GM18861 (cell line): ENCODE measurements around the gene GH2.
"Not testable (repeated sequence)": the region's sequence is repeated elsewhere in the genome, so short reads cannot be mapped to it uniquely, and the experiment has no call there.

Experiments used
- ATAC-seq: cut with Tn5 transposase; IDR thresholded peaks from one replicate; pipeline ENCODE4 v1.9.1; 2021; ENCODE audit not compliant: unreplicated experiment

The GH2 gene

GRCh38 chr17:63911657-63912100 is 29.9 kb upstream of the GH2 start:
- no peak for ATAC-seq

- ATAC-seq = no peak
These were observed 29.4 kb upstream of the GH2 start, which contains the start of gene CSHL1 for GRCh38 chr17:63911041-63911635. Gene CSHL1 (minus strand): TSS chr17:63911258. CDS start chr17:63911196, 62 bp downstream.

GRCh38 chr17:63910096-63910495 is 28.4 kb upstream of the GH2 start:
- no peak for ATAC-seq

GRCh38 chr17:63909586-63909985 is 27.8 kb upstream of the GH2 start:
- ATAC-seq = not testable (repeated sequence)

- not testable (repeated sequence) for ATAC-seq
These were observed 25.5 kb upstream of the GH2 start for GRCh38 chr17:63907161-63907778.

- not testable (repeated sequence) for ATAC-seq
These were observed 23.1 kb upstream of the GH2 start for GRCh38 chr17:63904796-63905195.

GRCh38 chr17:63903787-63904201 is 22.1 kb upstream of the GH2 start:
- not testable (repeated sequence) for ATAC-seq

GRCh38 chr17:63901971-63902370 is 20.2 kb upstream of the GH2 start:
- not testable (repeated sequence) for ATAC-seq

GRCh38 chr17:63898899-63899798 is 17.4 kb upstream of the GH2 start:
- not testable (repeated sequence) for ATAC-seq

GRCh38 chr17:63896524-63897354 is 15.0 kb upstream of the GH2 start, which contains the start of gene CSH1:
Gene CSH1 (minus strand): TSS chr17:63896574. CDS start chr17:63896511, 63 bp downstream.
- not testable (repeated sequence) for ATAC-seq

- ATAC-seq = not testable (repeated sequence)
These were observed 13.1 kb upstream of the GH2 start for GRCh38 chr17:63894821-63895220.

- not testable (repeated sequence) for ATAC-seq
These were observed 12.3 kb upstream of the GH2 start for GRCh38 chr17:63894021-63894420.

GRCh38 chr17:63892316-63893037 is 10.7 kb upstream of the GH2 start:
- ATAC-seq = not testable (repeated sequence)

GRCh38 chr17:63889026-63889848 is 7.5 kb upstream of the GH2 start:
- ATAC-seq = not testable (repeated sequence)

- ATAC-seq = not testable (repeated sequence)
These were observed 3.4 kb upstream of the GH2 start for GRCh38 chr17:63885119-63885518.

- not testable (repeated sequence) for ATAC-seq
These were observed 932 bp upstream of the GH2 start for GRCh38 chr17:63882626-63883126.

- not testable (repeated sequence) for ATAC-seq
These were observed 407 bp downstream of the GH2 start for GRCh38 chr17:63881337-63881736.

GRCh38 chr17:63880706-63881105 is 1.0 kb downstream of the GH2 start:
- no peak for ATAC-seq

GRCh38 chr17:63878413-63878812 is 3.3 kb downstream of the GH2 start:
- ATAC-seq = not testable (repeated sequence)
